GM03348 (cell line): ENCODE measurements around the gene PORCN.
A peak's percentile ranks its signal among the peaks of the same experiment; 100 is the strongest.

Experiments used
- DNase-seq: peaks from one replicate; pipeline ENCODE4 v3.0.0; 2012; ENCODE audit warnings: low spot score

Gene PORCN

GRCh38 chrX:48476919-48477318 is 31.9 kb upstream of the PORCN start:
- no peak for DNase-seq

DNA sequence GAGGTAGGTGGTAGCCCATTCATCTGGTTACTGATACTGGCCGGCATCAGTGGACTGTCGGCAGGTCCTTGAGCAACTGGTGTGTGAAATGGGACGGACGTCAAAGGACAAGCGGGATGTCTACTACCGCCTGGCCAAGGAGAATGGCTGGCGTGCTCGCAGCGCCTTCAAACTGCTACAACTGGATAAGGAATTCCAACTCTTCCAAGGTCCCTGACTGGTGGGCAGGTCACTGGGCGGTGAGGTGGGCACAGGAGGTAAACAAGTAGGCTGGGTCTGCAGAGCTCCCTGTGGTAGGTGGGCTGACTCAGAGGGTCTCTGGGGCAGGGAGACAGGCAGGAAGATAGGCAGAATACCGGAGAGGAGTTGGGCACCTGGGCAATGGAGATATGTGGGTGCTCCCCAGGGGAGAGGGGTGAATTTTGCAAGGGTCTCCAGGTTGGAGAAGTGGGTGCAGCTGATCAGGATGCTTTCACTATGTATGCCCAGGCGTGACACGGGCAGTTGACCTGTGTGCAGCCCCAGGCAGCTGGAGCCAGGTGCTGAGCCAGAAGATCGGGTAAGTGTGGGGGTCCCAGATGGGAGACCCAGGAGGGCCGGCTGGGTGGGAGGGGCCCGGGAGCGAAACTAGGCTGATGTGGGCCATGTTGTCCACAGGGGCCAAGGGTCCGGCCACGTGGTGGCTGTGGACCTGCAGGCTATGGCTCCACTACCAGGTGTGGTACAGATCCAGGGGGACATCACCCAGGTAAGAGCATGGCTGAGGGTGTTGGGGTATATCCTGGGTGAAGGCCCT is 30.6 kb upstream of the PORCN start:
- no peak for DNase-seq

- no peak for DNase-seq
Observed at GRCh38 chrX:48478806-48479205, 30.0 kb upstream of the PORCN start.

DNA sequence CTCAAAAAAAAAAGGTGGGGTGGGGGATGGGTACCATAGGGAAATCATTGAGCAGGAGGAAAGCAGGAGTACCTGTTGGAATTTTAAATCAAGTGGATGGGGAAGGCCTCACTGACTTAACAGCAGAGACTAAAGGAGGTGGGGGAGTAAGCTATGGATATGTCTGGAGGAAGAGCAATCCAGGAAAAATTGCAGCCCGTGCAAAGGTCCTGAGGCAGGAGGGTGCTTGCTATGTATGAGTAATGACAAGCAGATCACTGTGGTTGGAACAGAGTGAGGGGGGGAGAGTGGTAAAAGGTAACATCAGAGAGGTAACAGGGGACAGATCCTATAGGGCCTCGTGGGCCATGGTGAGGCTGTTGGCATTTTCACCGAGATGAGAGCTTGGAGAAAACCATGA is 28.6 kb upstream of the PORCN start:
- DNase-seq = no peak

- DNase-seq = no peak
Observed at GRCh38 chrX:48480583-48480982, 28.2 kb upstream of the PORCN start.

DNA sequence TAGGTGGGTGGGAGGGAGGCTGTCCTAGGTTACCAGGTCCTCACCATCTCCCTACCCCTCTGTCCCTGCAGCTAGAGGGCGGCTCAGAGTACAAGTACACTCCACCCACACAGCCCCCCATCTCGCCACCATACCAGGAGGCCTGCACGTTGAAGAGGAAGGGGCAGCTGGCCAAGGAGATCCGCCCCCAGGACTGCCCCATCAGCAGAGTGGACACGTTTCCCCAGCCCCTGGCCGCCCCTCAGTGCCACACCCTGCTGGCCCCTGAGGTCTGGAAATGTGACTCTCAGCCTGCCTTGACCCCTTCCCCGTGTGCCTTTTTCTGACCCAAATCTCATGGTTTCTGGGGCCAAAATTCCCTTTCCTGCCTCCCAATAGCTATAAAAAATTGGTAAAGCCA is 26.3 kb upstream of the PORCN start:
- DNase-seq = no peak

- peak; percentile 56 for DNase-seq
Observed at GRCh38 chrX:48487362-48487798, 21.4 kb upstream of the PORCN start.

DNA sequence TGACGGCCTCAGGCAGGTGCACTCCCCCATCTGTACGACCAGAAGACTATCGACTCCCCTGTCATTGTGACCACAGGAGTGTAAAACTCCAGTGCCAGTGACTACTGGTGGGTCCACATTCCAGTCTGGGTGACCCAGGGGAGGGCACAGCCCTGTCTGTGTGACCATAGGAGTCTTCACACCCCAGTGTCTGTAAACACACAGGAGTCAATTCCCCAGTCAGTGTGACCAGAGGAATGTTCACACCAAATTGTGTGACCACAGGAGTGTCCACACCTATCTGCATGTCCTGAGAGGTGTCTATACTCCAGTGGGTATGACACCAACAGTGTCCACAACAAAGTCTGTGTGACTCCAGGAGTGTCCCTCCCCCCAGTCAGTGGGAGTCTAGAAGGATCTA is 20.8 kb upstream of the PORCN start:
- no peak for DNase-seq

- no peak for DNase-seq
Observed at GRCh38 chrX:48489296-48489695, 19.5 kb upstream of the PORCN start.

GRCh38 chrX:48489892-48490291 is 18.9 kb upstream of the PORCN start:
- no peak for DNase-seq

DNA sequence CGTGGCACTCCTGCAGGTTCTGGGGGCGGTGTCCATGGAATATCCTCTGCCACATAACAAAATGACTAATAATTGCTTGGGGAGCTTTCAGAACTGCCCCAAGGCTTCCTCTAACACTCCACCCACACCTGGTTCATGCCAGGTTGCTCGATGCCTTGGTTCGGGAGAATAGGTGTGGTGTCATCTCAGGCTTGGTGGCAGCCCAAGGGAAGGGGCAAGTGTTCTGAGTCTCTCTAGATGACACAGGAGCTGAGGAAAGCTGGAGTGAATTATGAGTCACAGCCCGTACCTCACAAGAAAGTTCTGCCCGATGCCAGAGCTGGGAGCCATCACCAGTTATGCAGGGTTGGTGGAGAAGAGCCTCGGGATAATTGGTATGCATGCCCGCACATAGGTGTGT is 18.1 kb upstream of the PORCN start:
- DNase-seq = no peak

GRCh38 chrX:48491809-48492208 is 17.0 kb upstream of the PORCN start:
- DNase-seq = no peak

DNA sequence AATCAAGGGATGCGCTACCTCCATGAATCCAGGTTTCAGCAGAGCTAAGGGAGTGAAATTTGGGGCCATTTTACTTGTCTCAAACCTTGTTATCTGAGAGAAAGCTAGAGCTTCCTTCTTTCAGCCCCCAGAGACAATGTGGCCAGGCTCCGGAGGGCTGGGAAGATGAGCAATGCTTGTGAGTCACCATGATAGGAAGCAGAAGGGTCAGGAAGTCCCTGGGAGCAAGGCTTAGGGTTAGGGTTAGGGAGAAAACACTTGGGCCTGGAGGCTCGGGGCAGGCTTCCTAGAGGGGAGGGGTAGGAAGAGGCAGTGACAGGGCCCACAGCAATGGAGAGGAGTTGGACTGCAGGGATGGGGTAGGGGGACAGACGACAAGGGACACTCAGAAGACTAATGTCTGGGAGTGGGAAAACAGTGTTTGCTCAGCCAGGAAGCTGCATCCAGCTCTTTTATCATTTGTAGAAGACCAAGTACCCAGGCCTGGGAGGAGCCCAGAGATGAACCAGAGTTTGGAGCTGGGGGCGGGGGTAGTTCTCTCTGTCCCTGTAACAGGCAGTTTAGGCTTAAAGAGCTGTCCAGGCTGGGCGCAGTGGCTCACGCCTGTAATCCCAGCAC is 16.4 kb upstream of the PORCN start:
- DNase-seq = peak; percentile 45

GRCh38 chrX:48493890-48494364 is 14.9 kb upstream of the PORCN start:
- DNase-seq = peak; percentile 50

DNA sequence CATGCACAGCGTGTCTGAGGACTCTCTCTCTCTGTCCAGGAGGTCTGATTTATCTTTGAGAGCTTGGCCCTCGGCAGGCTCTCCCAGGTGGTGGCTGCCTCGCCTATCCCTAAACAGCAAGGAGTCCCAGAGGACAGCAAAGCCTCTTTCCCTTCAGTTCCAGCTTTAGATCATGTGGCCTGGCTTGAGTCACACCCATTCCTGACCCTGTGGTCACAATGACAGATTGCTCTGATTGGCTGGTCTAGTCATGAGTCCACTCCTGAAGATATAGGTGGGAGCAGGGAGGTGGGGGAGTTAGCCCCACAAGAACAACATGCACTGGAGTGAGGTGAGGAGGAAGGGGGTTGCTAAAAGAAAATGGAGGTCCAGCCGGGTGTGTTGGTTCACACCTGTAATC is 12.1 kb upstream of the PORCN start:
- DNase-seq = no peak

DNA sequence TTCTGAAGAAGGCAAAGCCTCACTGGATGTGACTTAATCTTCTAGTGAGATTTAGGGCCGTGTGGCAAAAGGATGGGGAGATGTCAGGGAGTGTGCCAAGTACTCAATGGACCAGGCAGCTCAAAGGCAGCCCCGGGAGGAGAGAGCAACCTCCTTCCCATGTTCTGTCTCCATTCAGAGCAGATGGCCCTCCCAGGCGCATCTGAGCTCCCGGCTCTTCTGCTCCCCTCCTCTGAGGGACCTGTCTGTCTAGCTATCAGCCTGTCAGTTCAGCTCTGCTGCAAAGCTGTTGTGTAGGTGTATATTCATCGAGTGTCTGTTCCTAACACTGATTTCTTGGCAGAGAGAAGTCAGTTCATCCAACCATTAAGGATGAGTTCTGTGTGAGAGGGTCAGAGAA is 10.9 kb upstream of the PORCN start:
- DNase-seq = no peak

DNA sequence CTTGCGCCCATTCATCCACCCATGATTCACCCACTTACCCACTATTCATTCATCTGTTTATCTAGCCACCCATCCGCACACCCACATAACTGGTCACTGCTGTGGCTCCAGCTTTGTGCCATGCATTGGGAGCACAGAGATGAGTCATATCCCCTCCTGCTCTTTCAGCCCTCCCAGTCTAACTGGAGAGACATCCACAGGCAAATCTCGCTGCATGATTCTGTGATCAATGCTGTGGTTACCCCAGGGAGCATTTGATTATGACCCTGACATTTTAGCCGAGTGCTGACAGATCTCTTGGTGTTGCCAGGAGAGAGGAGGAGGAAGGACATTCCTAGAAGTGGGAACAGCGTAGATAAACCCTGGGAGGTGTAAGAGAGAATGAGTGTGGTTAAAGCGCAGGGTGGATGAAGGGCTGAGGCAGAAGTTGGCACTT is 10.4 kb upstream of the PORCN start:
- peak; percentile 63 for DNase-seq

DNA sequence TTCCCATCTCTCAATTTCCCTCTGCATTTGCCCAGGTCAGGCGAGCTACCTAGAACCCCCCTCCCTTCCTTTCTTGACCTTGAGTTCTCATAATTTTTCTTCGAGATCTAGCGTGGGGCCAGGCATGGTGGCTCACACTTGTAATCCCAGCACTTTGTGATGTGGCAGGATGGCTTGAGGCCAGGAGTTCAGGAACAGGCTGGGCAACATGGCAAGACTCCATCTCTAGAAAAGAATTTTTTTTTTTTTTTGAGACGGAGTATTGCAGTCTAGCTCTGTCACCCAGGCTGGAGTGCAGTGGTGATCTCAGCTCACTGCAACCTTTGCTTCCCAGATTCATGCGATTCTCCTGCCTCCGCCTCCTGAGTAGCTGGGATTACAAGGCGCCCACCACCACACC is 4.5 kb upstream of the PORCN start:
- no peak for DNase-seq

DNA sequence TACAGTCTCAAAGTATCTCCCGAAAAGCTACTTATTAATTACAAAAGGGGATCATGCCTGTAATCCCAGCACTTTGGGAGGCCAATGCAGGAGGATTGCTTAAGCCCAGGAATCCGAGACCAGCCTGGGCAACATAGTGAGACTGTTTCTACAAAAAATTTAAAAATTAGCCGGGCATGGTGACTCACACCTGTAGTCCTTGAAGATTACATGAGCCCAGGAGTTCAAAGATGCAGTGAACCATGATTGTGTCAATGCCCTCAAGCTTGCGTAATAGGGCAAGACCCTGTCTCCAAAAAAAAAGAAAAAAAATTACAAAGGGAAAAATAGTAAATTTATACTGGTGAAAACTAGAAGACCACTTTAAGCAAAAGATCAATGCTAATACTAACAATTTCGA is 3.3 kb upstream of the PORCN start:
- no peak for DNase-seq

DNA sequence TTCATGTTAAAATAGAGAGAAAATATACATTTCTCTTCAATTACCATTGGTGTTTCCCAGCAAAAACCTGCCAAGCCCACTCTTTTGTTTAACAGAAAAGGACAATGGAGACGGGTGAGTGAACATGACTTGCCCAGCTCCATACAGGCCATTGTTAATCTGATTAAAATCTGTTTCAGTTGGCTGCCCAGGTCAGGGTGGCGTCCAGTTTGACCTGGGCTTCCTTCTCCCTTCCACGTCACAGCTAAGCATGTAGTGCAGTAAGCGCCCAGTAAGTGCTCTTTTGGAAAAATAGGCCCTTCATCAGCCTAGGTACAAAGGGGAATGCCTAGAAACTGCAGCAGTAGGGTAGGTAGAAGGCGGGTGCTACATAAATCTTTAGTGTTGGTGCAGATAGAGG is 1.5 kb upstream of the PORCN start:
- no peak for DNase-seq

- no peak for DNase-seq
Observed at GRCh38 chrX:48509245-48509590, 426 bp downstream of the PORCN start.

GRCh38 chrX:48509619-48510018 is 827 bp downstream of the PORCN start:
- DNase-seq = no peak

DNA sequence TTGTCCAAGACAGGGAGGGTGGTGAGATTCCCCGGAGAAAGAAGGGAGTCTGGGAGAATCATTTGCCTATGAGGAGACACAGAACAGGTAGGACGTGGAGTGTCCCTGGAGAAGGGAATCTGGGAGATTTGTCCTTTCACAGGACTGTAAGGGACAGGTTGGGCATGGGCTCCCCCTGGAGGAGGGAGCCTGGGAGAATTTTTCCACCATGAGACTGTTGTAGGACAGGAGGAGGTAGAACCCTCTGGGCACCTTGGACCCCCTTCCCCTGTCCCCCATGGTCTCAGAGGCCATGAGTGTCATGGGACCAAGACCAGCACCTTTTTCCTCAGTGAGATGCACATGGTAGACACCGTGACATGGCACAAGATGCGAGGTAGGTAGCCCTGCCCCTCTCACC is 2.8 kb downstream of the PORCN start:
- DNase-seq = peak; percentile 33
